CMK (cell line): ENCODE data around the gene SLC25A21.
A peak's percentile ranks its signal among the peaks of the same experiment; 100 is the strongest.
"Not testable (repeated sequence)": the region's sequence is repeated elsewhere in the genome, so short reads cannot be mapped to it uniquely, and the experiment has no call there.

ENCODE experiments used
- DNase-seq: peaks from one replicate; pipeline ENCODE4 v3.0.0-alpha.2; 2010; ENCODE audit warnings: low read depth

Gene SLC25A21

DNA sequence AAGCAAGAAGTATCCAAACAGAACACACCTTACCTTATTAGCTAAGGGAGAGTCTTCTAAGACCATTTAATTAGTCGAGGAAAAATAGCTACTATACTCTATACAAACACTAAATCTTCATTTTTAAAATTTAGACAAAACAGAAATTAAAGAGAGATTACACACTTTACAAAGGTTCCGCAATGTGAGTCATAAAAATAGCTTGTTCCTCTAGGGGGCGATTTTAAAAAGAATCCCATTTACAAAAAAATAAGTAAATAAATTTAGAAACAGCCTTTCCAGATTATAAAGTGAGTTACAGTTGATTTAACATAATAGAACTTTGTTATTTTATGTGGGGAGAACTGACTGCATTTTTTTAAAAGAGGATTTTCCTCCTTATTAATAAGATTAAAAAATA is 309.1 kb downstream of the SLC25A21 start:
- no peak for DNase-seq

DNA sequence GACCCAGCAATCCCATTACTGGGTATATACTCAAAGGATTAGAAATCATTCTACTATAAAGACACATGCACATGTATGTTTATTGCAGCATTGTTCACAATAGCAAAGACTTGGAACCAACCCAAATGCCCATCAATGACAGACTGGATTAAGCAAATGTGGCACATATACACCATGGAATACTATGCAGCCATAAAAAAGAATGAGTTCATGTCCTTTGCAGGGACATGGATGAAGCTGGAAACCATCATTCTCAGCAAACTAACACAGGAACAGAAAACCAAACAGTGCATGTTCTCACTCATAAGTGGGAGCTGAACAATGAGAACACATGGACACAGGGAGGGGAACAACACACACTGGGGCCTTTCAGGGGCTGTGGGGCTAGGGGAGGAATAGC is 310.2 kb downstream of the SLC25A21 start:
- not testable (repeated sequence) for DNase-seq

DNA sequence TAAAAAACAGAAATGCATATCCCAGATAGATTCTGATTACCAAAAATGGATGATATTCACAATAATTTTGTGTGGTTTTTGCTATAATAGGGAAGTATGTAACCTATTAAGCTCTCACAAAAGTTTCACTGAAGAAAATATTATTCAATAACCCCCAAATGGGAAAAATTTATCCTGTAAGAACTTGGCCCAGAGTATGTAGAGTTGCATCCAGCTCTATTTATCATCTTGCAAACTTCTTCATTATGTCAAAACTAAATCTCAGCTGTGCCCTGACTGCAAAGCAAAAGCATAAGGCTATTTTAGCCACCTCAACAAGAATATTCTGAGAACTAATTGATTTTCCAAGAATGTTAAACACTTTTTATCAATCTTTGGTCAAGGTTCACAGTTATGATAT is 311.6 kb downstream of the SLC25A21 start:
- no peak for DNase-seq

DNA sequence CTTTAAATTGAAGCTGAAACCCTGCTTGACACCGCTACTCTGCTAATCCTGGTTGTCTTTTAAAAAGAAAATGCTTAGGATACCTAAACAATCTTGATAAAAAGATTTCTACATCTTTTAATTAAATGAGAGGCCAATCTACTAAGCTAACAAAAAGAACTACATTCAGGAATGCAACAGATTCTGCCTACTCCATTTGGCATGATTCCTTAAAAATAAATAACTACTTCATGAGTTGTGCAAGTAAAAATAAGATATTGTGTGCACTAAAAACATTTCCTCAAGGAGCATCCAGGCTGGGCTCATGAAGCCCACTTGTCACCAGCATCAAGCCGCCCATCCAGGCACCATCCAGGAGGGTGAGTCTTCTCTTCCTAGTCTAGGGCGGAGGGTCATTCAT is 313.3 kb downstream of the SLC25A21 start:
- no peak for DNase-seq

DNA sequence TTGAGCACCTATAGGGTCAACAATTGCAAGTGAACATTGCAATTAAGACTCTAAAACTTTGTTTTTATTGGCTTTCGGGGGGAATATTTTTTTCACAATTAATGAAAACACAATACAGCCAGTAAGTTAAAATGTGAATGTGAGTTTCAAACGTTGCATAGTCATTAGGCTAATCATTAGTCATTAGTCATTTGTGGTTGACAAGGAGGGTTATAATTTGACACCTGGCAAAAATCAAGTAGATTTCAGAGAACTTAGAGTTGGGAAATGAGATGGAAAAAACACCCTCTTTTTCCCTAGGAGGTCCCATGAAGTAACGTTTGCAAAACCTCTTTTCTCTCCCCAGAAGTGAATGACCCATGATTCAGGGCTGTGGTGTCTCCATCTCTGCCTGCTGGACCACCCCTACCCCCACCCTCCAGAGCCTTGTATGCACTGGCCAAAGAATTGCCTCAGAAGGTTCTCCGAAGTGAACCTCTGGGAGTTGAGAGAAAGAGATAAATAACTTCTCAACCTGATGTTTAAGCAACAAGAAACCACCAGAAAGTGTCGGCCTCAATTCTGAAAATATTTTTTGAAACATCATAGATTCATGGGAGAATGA is 314.5 kb downstream of the SLC25A21 start:
- DNase-seq, result no peak

DNA sequence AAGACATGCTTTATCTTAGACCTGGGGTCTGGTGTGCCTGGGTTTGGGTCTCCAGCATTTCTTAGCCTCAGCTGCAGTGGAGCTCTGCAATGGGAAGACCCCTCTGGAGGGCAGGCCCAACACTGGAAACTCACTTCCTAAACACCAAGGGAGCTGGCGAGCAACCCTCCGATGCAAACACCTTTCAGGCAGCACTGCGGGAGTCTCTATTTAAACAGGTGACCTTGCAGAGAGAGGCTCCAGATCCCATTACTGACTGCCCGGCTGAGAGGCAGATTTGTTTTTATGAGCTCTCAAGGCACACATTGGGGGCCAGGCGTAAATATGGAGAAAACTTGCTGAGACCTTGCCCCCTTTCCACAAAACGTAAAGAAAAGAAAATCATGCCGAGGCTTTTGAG is 315.3 kb downstream of the SLC25A21 start:
- DNase-seq, result no peak

DNA sequence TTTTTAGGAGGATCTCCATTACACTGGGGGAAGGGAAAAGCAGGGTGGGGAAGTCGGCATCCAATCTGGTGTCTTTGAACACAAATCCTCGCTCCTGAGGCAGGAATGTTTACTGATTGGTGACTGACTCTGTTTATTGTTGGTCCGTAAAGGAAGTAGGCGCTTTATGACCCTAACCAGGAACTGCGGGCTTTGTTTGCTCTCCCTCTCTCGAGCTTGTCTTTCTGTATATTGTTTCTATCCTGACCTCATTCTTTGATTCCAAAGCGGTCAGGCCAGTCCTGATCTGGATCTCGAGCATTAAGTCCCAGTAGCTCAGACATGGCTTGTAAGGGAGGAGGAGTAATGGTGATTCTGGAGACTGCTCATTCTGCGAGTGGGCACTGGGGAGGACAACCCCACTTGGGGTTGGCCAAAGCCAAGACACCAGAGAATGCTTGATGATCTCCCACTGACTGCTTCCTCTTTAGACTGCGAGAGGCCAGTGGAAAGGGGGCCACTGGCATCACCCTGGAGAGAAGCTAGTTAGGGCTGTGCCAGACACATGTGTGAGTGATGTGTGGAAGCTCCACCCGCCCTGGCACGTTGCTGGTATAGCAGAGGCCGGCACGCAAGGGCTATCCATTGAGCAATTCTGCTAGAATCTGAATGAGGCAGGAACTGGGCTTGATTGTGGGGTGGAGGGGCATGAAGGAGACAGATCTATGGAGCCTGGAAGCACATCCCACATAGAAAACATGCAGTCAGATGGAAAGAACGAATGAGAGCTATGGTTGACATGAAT is 316.1 kb downstream of the SLC25A21 start:
- no peak for DNase-seq

DNA sequence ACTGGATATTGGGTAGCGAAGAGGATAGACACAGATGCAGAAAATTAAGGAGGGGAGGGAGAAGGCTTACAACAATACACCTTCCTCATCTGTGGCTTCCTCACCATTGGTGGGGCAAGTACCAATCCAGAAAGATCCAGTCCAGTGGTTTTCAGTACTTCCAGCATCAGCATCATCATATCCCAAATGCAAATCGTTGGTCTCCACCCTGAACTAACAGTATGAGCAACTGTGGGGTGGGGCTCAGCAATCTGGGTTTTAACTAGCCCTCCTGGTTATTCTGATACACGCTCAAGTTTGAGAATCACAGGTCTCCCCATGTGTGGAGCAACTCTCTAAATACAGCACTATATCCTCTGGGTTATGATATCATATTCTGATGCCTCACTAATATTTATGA is 317.0 kb downstream of the SLC25A21 start:
- DNase-seq, result no peak

DNA sequence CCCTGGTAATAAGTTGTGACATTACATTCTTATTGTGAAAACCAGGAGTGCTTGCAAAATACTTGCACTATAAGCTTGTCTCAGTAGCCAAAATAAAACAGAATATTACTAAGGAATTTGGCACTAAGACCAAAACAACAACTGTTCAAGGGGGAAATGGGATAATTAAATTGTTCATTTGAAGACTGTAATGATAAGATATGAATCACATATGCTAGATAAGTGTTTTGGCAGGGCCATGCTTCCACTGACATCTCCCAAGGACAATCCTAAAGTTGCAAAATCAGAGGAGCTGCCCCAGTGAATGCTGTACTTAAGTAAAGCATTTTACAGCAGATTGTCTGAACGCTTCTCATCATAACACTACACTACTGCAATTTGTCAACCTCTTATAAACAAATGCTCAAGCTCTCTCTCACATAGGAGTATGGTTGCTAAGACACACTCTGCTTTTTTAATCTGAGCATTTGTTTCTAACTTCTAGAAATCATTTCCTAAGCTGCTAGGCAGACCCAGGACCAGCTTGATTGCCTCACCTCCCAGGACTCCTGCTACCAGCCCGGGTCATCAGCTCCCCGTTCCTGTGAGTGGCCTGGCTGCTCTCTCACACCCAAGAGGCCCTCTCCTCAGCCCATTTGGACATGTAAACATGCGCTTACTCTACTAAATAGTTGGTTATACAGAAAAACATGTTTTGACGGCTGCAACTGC is 319.3 kb downstream of the SLC25A21 start:
- DNase-seq, result no peak

DNA sequence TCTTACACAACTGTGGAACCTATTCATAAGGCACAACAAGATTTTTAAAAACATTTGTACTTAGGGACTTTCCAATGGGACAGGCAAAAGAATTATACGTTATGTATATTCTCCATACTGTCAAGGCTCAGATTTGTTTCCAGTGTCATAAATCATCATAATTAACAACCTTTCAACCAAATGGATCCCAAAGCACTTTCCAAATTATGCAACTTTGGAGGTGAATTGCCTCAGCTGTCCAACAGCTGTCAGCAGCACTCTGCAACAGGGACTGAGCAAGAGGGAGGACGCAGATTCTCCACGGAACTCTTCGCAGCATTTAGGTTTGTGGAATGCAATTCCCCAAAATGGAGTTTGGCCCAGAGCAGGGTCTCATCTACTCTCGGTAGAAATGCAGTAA is 324.2 kb downstream of the SLC25A21 start:
- DNase-seq, result no peak

DNA sequence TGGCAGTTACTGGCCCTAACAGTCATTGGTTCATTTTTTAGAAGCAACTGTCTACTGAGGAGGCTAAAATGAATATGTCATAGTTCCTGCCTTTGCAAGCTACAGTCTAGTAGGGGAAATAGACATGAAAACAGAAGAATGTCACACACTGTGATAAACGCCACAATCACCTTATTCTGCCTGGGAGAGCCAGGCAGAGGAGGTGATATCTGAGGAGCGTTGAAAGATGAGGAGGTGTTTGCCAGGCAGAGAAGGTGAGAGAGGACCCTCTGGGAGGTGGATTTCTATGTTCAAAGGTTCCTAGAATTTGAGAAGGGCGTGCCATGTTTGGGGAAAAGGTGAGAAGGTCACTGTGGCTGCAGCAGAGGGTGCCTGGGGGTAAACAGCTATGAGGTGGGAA is 325.0 kb downstream of the SLC25A21 start:
- DNase-seq, result no peak

DNA sequence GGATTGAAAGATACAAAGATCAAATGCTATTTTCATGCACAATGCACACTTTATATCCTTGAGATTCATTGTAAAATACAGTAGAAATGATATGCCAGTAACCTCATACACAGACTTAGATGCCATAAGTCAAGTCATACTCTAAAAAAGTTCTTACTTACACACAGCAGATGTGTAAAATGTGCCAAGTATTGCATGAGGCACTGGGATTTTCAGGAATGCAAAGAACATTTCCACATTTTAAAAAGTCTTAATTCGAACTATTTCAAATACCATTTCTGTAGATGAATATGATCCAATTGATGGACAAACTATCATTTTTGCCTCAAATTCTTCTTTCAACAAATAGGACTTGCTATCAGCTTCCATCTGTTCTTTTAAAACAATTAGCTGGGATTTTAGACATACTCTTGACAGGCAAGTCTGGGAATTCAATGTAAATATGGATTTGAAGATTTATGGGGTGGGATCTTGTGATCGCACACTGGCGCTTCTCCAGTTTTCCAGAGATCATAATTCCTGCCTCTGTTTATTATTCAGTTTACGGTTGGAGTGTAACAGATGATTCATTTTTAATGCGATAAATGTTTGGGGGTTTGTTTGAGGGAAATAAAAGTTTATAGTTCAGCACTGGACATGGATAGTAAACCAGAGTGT is 326.9 kb downstream of the SLC25A21 start:
- no peak for DNase-seq

DNA sequence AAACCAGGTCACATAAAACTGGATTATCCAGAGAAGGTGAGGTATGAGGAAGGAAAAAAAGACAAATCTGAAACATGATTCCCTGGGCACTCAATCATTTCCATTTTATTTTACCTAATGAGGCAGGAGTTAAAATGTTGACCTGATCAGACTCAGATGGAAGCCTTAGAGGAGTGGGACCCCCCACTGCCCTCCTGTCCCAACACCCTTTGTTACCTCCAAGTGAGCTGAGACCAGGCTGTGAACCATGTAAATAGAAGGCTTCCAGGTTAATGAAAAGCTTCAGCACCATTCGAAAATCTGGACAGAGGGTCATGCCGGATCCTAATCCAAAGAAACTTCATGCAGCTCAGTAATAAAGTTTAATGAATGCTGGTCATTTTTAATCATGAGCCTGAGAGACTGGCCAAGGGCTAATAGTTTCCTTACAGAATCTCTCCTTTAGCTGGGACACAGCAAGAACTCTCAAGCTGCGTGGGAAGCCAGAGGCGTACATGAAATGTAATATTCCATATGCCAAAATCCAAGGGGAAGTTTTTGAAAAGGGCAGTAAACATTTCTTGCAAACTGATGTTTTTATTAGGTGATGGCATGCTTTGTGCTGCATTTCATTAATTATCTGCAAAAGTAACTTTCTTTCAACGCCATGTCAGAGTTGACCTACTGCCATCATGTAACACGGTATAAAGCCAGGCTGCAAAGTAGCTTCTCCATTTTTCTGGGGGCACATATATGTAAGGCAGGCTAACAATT is 327.8 kb downstream of the SLC25A21 start:
- DNase-seq, result no peak

DNA sequence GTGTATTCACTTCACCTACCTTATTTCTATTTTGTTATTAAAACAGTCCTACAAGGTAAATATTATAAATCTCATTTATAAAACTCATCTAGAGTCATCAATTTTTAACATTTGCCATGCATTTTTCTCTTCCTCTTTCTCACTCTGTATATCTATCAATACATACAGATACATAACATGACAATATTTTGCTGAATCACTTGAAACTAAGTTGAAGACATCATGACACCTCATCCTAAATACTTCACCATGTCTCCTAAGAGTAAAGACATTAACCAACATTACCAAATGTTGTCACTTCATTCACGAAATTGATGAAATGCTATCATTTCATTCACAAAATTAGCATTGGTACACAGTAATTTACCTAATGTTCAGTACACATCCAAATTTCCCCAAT is 329.0 kb downstream of the SLC25A21 start:
- DNase-seq, result no peak

DNA sequence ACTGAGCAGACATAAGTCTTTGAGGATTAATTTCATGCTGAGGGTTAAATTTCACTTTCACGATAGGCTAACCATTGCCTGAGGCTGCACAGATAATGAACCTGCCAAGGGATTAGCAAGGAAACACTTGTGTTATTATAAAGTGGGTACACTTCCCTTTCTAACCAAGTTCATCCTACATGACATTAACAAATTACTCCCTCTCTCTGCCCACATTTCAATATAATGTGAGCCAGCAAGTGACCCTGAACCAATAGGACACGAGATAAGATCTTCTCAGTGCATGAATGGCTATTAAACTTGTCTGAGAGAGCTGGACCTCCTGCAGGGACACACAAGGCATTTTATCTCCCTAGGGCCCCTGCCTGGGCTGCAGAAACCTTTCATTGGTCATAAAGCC is 337.3 kb downstream of the SLC25A21 start:
- peak; percentile 26 for DNase-seq

DNA sequence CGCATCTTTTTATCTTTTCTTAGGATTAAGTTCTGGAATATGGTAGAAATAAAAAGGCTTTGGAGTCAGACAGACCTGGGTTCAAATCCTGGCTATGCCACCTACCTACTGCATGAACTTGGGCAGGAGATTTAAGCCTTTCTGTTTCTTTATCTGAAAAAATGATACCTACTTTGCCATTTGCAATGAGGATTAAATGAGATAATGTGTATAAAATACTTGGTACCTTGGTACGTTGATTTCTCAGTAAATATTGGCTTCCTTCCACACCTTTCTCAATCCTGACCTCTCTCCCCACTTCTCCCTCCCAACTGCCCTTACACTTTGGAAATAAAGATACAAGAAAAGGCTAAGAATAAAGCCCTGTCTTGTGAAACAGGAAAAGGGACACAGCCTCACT is 338.1 kb downstream of the SLC25A21 start:
- no peak for DNase-seq

DNA sequence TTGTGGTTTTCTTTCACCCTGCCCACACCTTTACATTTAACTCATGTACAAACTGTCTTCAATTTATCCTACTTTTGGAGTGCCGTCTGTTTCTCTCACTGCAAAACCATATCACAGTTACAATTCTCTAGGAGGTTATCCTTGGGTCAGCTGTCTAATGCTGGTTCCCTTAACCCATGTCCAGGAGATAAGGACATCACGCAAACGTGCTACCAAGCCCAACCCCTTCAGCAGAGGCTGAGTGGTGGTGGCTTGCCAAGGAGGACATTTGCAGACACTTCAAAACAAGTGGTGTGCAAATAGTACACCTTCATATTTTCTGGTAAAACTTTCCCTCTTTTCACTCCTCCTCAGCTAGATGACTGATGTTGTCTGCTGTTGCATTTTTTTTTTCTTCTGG is 342.9 kb downstream of the SLC25A21 start:
- DNase-seq, result no peak

DNA sequence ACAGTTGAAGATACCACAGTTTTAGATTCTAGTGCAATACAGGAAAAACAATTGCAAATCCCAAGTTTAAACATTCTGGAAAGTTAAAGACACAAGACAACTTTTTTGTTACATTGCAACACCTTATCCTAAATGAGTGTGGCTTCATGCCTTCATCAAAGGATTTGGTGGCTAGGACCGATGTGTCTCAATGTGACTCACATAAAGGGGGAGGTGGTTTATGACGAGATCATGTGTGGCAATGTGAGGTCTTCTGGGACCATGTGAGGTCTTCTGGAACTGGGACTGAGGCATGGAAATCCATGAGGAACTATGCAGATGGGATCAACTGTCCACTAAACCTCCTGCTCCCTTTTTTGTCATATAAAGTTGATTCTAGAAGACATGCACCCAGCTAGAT is 344.5 kb downstream of the SLC25A21 start:
- DNase-seq, result no peak

DNA sequence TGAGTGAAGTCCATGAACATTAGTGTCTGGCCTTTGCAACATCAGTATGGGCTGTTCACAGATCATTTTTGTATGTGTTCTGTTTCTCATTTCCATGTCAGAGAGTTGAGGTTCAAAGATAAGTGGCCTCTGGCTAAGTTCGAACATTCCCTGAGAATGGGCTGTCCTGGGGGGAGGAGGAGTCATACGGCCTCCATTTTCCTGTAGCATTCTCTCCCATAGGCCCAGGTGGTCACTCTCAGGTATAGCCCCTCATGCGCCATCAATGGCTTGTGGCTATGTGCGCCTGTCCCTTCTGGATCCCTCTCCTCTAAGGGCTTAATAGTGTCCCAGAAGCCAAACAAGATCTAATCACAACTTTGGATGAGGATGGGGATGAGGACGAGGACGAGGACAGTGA is 345.8 kb downstream of the SLC25A21 start:
- no peak for DNase-seq

DNA sequence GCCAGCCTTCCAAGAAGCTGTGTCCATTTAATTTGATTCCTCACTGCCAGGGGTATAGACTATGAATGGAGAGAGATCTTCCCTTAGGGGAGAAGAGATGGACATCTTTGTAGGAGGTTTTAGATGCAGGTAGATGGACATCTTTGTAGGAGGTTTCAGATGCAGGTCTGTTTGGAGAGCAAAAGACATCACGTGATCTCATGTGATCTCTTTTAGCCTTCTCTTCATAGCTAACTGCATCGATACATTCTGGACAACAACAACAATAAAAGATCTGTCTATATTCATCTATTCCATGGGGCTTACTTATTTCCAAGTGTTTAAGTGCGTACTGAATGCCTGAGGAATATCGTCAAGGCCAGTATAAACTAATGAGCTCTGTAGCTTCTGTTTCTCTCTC is 347.6 kb downstream of the SLC25A21 start:
- no peak for DNase-seq

DNA sequence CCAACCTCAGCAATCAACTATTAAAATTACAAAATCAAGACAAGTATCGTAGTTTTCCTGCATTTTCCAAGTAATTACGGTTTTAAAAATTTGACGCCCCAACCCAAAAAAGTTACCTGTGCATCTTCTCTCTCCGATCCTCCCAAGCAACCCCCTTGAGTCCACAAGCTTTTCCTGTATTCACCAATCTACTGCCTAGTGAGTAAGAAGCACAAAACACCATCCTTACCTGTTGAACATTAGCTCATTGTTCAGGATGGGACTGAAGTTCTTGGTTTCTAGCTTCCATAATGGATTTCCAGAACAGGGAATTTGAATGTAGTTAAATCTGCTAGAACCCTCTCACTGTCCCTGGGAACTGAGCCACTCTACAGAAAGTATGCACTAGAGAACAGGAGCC is 348.8 kb downstream of the SLC25A21 start:
- DNase-seq, result no peak

DNA sequence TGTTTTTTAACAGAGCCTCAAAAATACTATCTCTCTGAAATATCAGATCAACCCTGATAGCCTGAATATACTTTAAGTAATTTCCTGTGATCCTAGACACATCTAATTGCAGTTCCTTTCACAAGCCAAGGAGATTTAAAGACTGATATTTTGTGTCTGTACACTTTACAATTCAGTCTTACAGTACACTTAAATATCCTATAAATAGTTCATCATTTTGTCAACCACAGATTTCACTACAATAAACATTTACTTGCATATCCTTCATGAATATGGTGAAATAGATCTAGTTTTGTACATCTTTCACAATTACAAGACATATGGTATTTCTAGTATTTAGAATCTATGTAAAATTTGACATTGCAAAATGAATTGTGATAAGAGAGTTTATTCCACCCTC is 349.7 kb downstream of the SLC25A21 start:
- no peak for DNase-seq
